Measurements from ENCODE around the gene LGI4.
"Not testable (repeated sequence)": the region's sequence is repeated elsewhere in the genome, so short reads cannot be mapped to it uniquely, and the experiment has no call there.

Gene LGI4

DNA sequence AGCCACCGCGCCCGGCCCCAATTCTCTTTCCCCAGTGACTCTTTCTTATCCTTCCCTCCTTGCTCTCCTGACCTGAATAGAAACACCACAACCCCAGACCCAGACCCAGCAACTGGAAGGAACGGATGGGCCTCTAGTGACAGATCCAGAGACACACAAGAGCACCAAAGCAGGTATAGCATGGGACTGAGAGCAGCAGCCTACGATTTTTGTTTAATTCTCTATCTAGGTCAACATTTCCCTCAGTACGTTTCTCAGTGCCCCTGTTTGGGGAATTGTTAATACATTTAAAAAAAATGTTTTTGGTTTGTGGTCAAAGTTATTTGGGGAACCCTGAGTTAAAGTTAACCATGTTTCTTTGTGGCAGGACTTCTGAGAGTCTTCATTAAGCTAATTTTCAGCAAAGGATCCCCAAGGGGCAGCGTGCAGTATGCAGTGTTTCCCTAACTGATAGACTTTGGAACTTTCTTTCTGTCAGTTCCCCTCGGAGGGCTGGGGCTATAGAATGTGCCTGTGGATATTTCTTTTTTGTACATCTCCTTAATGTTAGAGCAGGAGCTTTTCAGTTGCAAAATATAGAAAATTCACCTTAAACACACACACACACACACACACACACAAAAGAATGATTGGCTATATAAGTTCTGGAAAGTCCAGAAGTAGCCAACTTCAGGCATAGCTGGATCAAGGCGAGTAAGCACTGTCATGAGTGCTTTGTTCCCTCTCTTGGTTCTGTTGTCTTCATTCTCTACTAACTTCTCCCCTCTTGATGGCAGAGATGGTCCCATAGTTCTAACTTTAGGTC lies 26.0 kb upstream of the LGI4 start:
- DNase-seq, result no peak

DNA sequence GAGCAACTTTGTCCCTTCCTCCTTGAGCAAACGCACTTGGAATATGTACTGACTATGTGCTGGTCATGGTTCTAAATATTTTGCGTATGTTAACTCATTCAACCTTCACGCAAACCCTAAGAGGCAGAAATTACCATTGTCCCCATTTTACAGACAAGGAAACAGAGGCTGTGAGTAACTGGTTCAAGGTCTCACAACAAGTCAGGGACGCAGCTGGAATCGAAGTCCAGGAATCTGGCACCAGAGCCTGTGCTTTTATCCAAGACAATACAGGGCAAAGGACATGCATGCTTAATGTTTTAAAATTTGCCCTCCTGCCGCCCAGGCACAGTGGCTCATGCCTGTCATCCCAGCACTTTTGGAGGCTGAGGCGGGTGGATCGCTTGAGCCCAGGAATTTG lies 24.7 kb upstream of the LGI4 start:
- no peak for DNase-seq

DNA sequence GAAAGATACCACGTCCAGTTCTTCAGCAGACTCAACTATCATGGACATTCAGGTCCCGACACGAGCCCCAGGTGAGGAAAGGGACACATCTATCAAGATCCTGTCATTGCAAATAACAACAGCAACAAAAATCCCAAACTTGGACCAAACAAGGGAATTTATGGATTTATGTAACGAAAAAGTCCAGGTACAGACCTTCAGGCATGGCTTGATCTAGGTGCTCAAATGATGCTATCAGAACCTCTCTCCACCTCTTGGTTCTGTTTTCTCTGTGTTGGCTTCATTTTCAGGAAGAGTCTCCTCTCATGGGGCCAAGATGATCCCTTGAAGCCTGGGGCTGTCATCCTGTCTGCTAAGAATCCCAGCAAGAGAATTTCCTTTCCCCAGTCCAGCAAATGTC lies 22.6 kb upstream of the LGI4 start:
- DNase-seq, result no peak

DNA sequence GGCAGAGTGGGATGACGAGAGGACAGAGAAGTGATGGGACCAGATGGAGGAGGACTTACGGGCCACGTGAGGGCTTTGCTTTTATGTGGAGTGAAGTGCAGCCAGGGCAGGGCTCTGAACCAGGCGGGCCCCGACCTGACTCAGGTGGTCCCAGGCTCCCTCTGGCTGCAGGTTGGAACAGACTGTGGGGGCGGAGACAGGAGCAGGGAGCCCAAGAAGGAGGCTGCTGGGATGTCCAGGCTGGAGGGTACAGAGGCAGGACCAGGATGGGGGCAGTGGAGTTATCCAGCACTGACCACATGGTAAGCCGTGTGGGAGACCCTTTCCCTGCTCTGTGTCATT lies 21.8 kb upstream of the LGI4 start:
- DNase-seq, result no peak

DNA sequence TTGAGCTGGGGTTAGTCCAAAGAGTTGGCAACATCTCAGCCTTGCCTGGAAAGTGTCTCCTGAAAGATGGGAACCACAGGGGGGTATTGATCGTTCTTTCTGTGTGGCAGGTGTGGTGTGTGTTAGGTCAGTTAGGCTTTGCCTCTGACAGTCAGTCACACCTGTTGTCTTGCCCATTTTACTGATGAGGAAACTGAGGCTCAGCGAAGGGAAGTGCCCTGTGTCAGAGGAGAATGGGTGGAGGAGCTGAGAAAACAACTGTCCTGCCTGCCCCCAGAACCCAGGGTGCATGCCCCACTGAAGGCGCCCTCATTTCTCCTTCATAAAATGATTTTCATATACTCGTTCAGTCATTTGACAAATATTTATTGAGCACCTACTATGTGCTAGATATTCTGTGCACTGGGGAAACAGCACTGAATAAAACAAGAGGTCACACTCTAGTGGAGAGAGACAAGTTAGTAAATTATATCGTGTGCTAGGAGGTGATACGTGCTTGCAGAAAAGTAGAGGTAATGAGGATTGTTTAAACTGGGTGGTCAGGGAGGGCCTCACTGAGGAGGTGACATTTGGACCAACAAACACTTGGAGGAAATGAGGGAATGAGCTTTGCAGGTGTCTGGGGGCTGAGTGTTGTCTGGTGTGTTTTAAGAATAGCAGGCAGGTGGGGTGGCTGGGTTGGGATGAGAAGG lies 21.3 kb upstream of the LGI4 start:
- DNase-seq, result no peak

DNA sequence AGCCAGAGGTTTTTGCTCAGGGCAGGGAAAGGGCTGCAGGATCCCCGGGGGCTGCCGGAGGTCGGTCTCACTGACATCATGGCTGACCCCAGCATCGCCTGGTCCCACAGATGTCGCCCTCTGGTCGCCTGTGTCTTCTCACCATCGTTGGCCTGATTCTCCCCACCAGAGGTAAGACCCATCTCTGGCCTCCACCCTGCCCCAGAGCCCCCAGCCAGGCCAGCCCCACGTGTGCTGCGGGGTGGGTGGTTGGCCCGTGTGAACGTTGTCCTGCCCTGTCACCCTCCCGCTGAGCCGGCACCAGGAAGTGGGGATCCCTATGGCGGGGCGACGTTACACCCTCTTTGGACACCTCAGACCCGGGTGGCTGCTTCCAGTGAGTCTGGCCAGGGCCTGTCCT lies 20.6 kb upstream of the LGI4 start:
- DNase-seq, result peak; percentile 77

DNA sequence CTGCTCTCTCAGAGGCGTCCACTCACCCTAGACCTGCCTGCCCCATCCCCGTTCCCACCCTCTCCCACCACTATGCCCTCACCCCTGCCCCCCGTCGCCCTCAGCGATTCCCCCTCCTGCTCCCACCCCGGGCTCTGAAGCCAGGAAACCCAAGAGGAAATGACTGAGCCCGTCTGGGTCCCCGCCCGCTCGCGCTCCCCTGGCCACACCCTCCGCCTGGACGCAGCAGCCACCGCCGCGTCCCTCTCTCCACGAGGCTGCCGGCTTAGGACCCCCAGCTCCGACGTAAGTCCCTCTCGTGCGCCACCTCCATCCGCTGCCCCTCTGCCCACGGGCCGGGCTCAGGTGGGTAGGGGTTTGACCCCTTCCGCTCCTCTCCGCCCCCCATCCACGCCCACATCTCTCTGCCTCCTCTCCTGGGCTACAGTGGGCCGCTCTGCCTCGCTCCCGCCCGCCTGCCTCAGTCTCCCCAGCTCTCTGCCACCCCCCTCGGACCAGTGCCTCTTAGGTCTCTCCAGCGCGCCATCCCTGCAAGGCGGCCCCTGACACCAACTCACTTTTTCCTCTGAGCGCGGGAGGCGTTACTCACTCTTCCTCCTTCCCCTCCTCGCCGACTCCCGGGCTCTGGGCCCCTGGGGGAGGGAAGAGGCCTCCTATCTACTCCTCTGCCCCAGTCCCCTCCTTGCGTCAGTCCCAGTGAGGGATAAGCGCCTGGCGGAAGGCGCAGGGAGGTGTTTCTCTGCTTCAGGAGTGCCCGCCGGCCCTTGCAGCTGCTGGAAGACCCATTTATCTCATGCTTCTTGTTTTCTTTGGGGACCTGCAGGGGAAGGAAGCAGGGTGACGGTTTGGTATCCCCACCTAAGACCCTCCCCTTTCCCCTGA lies 19.9 kb upstream of the LGI4 start, which contains the start of gene FXYD5:
Gene FXYD5 (plus strand): TSS at position 211 of the 882 bp plus-strand sequence. CDS start 816 bp downstream, outside the sequence.
- peak; percentile 93 for DNase-seq

DNA sequence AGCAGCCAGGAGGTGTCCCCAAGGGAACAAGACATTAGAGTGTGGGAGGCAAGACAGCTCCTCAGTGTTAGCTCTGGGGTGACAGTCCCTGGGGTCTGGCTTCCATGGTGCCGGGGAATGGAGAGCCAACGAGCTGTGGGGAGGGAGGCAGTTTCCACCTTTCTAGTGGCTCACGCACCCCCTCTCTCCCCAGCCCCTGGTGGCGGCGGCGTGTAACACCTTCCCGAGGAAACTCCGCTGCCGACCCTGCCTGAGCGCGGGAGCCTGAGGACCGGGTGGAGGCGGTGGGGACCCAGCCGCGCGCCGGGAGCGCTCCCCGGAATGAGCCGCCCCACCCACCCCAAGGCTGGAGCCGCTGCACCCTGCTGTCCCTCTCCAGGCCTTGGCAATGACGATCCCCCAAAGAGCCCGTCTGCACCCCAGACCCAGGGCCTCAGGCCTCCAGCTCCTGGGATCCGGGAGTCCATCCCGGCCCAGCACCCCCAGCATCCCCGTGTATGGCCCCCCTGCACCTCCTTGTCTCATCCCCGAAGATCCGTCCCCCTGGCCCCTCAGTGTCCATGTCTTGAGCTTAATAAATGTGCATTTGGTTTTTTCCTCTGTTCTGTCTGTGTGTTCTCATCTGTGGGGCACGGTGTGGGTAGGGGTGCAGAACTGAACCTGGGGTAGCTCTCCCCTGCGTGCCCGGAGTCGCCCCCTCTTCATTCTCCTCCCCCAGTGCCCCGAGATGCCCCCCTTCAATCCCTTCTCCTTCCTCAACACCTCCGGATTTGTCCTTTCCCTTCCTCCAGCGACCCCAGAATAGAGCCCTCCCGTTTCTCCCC lies 19.1 kb upstream of the LGI4 start:
- peak; percentile 92 for DNase-seq

DNA sequence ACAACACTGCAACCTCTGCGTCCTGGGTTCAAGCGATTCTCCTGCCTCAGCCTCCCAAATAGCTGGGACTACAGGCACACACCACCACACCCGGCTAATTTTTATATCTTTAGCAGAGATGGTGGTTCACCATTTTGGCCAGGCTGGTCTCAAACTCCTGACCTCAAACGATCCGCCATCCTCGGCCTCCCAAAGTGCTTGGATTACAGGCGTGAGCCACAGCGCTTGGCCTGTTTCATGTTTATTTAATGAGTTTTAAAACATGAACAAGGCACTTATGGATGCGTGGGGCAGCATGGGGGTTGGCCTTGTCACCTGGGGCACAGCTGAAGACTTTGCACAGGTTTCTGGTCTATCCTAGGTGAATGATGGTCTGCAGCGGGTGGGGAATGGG lies 18.3 kb upstream of the LGI4 start:
- DNase-seq, result not testable (repeated sequence)

DNA sequence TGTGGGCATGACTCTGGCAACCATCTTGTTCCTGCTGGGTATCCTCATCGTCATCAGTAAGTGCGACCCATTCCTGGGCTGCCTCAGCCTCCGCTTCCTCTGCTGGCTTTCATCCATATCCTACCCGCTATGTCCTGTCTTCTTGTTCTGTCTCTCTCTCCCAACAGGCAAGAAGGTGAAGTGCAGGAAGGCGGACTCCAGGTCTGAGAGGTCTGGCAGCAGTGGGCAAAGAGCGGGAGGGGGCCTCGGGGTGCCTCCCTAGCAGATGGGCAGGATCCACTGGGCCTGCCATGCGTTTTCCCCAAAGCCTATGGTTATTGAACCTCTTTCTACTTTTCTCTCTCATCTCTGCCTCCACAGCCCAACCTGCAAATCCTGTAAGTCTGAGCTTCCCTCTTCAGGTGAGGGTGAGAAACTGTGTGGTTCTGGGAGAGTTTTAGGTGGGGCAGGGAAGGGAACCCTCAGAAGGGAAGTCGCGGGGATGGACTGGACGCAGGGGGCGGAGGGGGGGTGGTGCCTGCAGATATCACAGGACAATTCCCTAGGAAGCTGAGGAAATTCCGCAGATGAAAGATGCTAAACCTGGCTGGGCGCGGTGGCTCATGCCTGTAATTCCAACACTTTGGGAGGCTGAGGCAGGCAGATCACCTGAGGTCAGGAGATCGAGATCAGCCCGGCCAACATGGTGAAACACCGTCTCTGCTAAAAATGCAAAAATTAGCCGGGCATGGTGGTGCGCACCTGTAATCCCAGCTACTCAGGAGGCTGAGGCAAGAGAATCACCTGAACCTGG lies 16.6 kb upstream of the LGI4 start:
- DNase-seq, result no peak

DNA sequence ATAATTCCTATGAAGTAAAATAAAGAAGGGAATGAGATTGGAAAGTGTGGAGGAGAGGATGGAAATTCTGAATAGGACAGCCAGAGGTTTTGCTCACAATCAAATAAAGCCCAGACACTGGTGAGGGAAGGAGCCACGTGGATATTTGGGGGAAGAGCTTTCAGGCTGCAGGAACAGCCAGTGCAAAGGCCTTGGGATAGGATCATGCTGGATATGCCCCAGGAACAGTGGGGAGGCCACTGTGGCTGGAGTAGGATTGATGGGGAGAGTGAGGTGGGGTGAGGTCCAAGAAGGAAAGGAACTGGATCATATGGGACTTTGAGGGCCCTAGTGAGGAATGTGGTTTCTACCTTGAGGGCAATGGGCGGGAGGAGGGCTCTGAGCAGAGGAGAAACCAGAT lies 15.6 kb upstream of the LGI4 start:
- DNase-seq, result no peak

DNA sequence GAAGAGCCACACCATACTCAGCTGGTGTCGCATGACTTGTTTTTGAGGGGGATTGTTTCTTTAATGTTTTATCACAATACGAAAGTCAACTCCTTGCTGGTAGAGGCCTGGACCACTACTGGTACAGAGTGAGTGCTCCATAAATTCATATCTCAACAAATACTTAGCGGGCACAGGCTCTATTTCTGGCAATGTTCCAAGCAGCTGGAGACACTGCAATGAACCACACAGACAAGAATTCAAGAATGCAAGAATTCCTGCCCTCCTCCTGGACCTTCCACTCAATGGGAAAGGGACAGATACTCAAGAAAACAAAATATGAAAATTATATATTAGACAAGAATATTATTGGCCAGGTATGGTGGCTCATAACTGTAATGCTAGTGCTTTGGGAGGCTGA lies 14.6 kb upstream of the LGI4 start:
- DNase-seq, result no peak

DNA sequence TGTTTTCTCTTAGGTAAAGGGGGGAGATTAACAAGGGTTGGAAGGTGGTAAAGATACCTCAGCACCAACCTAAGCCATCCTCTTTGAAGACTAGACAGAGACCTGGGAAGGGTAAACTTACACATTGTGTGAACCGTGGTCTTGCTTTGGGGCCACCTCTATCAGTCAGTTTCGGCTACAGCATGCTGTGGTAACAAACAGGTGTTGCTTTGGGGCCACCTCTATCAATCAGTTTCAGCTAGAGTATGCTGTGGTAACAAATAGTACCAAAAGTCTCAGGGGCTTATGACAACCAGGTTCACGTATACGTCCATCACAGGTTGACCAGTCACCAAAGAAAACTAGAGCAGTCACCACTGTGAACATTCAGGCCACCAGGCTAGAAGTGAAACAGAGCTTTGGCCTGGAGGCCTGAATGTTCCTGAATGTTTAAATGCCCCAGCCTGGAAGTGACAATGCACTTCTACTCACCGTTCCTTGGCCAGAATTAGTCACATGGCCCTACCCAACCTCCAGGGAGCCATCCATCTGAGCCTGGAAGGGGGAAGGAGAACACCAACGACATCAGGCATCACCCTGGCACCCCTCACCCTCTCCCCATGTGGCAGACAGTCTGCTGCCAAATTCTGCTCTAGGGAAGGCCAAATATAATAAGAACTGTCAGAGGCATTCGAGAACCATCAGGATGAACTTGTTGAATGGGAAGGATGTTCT lies 12.0 kb upstream of the LGI4 start:
- no peak for DNase-seq

DNA sequence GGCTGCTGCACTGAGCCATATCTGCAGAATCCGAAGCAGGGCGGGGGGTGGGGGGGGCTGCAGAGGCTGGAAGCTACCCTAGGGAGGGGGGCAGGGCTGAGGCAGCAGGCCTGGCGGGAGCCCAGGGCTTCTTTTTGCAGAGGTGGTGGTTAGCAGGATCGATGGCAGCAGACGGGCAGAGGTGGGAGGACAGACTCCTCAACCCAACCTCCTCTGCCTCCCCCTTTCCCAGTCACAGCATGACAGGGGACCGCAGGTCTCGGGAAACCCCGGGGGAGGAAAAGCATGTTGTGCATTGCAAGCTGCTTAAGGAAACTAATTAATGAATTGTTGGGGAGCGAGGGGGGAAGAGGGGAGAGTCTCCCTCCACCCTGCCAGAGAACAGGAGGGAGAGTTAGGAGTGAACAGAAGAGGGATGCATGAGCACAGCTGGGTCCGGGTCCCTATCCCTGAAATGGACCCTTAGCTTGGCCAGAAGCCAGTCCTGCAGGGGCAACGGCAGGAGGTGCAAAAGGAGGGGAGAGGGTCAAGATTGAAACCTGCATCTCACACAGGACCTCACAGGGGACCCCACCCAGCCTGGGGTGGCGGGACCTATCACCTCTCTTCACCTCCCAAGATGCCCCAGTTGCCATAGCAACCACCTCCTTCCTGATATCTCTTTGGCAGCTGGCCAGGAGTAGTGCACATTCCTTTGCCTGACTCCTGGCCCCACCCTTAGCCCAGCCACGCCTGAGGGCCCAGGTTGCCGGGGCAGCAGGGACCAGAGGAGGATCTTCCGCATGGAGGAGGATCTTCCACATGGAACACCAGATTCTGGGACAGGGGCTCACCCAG lies 10.0 kb upstream of the LGI4 start:
- DNase-seq, result peak; percentile 70

DNA sequence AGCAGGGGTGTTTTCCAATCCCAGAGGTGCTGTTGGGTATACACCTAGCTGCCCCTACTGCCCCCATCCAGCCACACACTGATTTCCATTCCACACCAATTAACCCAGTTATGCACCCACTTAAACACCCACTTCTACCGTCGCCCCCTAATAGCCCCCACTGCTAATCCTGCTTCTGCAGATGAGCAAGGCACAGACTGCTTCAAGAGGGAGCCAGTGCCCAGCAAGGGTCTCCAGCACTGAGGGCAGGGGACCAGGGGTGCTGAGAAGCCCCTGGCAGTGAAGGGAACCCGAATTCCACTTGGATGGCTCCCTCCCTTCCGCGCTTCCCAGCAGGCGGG lies 9.4 kb upstream of the LGI4 start:
- DNase-seq, result no peak

DNA sequence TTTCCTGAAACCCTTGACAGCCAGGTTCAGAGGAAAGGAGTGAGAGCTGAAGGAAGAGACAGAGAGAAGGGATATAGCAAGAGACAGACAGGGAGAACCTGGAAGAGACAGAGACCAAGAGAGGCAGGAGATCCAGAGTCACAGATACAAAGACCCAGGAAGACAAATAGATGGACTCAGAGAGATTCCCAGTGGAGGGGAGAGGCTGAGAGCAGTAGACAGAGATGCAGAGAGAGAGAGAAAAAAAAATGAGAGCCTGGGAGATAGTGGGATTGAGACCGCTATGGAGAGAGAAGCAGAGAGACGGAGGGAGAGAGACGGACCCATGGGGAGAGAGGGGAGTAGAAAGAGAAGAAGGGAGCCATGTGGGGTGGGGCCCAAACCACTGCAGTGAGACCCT lies 9.0 kb upstream of the LGI4 start:
- no peak for DNase-seq

DNA sequence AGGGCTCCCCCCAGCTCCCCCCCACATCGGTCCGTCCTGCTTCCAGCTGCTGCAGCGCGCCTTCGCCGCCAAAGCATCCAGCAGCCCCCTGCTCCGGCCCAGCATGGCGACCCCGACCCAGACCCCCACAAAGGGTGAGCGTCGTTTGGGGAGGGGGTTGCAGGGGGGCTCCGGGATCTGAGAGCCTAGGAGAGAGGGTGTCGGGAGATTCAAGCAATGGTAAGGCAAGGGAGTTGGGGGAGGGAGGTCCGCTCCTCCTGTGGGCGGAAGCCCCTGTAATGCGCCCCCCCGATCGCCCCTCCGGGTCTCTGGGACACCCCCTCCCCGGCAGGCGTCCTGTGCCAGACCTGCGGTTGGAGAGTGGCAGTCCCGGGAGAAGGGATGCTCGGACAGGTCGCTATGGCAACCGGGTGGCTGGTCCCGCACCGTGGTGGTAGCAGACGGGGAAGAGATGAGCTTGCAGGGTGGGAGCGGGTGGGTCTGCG lies 8.4 kb upstream of the LGI4 start, which contains the start of gene FXYD7:
Gene FXYD7 (plus strand): TSS at position 25 of the 485 bp plus-strand sequence. CDS start 79 bp downstream, at position 104.
- peak; percentile 69 for DNase-seq

DNA sequence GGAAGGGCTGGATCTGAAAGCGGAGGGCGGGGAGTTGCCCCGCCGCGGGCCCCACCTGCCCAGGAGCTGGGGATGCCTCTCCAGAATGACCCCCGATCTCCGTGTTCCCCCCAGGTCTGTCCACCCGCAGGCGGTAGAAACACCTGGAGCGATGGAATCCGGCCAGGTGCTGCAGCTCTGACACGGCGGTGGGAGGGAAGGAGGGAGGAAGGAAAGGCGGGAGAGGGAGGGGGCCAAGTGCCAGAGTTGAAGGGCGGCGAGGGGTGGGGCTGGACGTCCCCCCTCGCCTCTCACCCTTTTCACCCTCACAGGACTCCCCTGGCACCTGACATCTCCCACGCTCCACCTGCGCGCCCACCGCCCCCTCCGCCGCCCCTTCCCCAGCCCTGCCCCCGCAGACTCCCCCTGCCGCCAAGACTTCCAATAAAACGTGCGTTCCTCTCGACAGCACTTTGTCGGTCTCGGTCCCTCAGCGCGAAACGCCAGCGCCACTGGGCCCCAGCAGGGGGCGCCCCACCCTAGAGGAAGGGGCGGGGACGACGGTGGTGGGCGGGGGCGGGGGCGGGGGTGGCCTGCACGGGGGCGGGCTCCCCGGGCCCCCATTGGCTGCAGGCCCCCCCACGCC lies 7.9 kb upstream of the LGI4 start:
- DNase-seq, result peak; percentile 91

DNA sequence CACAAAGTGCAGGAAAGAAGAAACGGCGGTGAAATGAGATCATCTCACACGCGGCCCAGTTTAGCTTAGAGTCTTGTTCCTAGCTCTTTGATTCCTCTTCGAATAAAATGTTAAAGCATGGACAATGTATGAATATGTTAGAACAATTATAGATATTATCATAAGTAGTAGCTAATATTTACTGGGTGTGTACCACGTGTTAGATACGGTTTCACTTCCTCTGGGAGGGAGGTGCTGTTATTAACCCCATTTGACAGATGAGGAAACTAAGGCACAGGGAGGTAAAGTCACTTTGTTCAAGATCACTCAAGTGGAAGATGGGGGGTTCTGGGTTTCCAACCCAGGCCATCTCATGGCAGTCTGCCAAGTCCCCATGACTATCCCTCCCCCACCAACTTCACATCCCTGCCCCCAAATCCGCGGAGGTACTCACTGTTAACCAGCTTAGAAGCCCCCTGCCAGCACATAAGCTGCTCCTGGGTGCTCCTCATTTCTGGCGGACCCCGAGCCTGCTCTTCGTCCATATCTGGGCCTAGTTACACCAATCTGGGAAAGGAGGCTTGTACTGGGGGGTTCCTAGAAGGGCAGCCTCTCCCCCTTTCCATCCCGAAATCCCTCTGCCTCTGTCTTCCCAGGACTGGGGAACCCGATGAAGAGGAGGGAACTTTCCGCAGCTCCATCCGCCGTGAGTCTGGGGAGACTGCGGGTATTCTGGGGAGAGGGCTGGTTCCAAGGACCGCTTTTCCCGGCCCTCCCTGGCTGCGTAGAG lies 7.2 kb upstream of the LGI4 start:
- DNase-seq, result no peak

All from activated effector memory CD4-positive, alpha-beta T cell treated with anti-CD3 and anti-CD28 coated beads, Interleukin-2, amount 50 U/mL, for 16 hours (primary cell).